ENCODE results near the gene TNK1.

TNK1 gene

GRCh38 chr17:7374353-7374752, 6.5 kb upstream of the TNK1 start:
- H3K9me3 ChIP-seq (ENCODE audit: low read length), result peaks cover 3% of the 10 kb centered on the region
- H3K27ac ChIP-seq (ENCODE audit: low read depth, low read length, poor library complexity, severe bottlenecking), result no peak overlapping the region
- H3K36me3 ChIP-seq (ENCODE audit: insufficient read depth, low read length), result no peaks in the 10 kb centered on the region
- no peak overlapping the region for H2AFZ ChIP-seq (ENCODE audit: low read length)
- H3K4me1 ChIP-seq (ENCODE audit: insufficient read depth, low read length, severe bottlenecking), result no peaks in the 10 kb centered on the region
- H3K9ac ChIP-seq (ENCODE audit: low read length), result no peak overlapping the region
- no peaks in the 10 kb centered on the region for H4K20me1 ChIP-seq (ENCODE audit: insufficient read depth, low read length)
- no peak overlapping the region for H3K4me3 ChIP-seq (ENCODE audit: low read depth, low read length, poor library complexity, severe bottlenecking)
- no peaks in the 10 kb centered on the region; the same call in 1 of the 2 replicates for H3K27me3 ChIP-seq (ENCODE audit: insufficient read depth, low read length)
- H3F3A ChIP-seq (ENCODE audit: insufficient read depth, low read length), result no peaks in the 10 kb centered on the region
- H3K4me2 ChIP-seq (ENCODE audit: low read length), result no peak overlapping the region
- H3K79me2 ChIP-seq (ENCODE audit: insufficient read depth, low read length), result no peaks in the 10 kb centered on the region
- no peaks in the 10 kb centered on the region for H3K9me2 ChIP-seq (ENCODE audit: low read depth, low read length)
- TF ChIP-seq EZH2 (IDR thresholded peaks at IDR 0.05; ENCODE audit: borderline replicate concordance, low read length), result no peak
- no peak for TF ChIP-seq CTCF (IDR thresholded peaks at IDR 0.05; ENCODE audit: low read length)

DNA sequence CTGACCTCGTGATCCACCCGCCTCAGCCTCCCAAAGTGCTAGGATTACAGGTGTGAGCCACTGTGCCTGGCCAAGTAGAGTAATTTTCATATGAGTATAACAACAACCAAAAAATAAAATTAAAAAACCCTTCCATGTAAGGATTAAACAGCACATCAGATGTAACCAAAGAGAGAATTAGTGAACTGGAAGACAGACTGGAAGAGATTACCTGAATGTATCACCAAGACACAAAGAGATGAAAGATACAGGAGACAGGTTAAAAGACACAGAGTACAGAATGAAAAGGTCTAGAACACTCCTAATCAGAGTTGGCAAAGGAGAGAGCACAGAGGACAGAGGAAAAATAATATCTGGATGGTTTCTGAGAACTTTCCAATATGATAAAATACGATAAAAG, 1.8 kb upstream of the TNK1 start:
- Histone ChIP-seq H3K9me2 (ENCODE audit: low read depth, low read length) (no peaks in the 10 kb centered on the region), H3K9me3 (ENCODE audit: low read length) (peaks cover 9% of the 10 kb centered on the region), H3K4me1 (ENCODE audit: insufficient read depth, low read length, severe bottlenecking) (peaks cover 8% of the 10 kb centered on the region), H3K4me2 (ENCODE audit: low read length) (no peak overlapping the region), H4K20me1 (ENCODE audit: insufficient read depth, low read length) (no peaks in the 10 kb centered on the region), H3K79me2 (ENCODE audit: insufficient read depth, low read length) (no peaks in the 10 kb centered on the region), H3F3A (ENCODE audit: insufficient read depth, low read length) (no peaks in the 10 kb centered on the region), H3K4me3 (ENCODE audit: low read depth, low read length, poor library complexity, severe bottlenecking) (no peak overlapping the region), H3K9ac (ENCODE audit: low read length) (no peak overlapping the region), H3K27ac (ENCODE audit: low read depth, low read length, poor library complexity, severe bottlenecking) (no peak overlapping the region), H2AFZ (ENCODE audit: low read length) (no peak overlapping the region), H3K36me3 (ENCODE audit: insufficient read depth, low read length) (no peaks in the 10 kb centered on the region), H3K27me3 (ENCODE audit: insufficient read depth, low read length) (peaks cover 8% of the 10 kb centered on the region; the same call in 1 of the 2 replicates)
- TF ChIP-seq CTCF (IDR thresholded peaks at IDR 0.05; ENCODE audit: low read length) (no peak), EZH2 (IDR thresholded peaks at IDR 0.05; ENCODE audit: borderline replicate concordance, low read length) (no peak)

- Histone ChIP-seq H3K79me2 (ENCODE audit: insufficient read depth, low read length) (no peaks in the 10 kb centered on the region), H3K9me2 (ENCODE audit: low read depth, low read length) (no peaks in the 10 kb centered on the region), H3K4me3 (ENCODE audit: low read depth, low read length, poor library complexity, severe bottlenecking) (no peak overlapping the region), H3K9ac (ENCODE audit: low read length) (no peak overlapping the region), H4K20me1 (ENCODE audit: insufficient read depth, low read length) (no peaks in the 10 kb centered on the region), H3K27me3 (ENCODE audit: insufficient read depth, low read length) (peaks cover 8% of the 10 kb centered on the region; the same call in 1 of the 2 replicates), H2AFZ (ENCODE audit: low read length) (no peak overlapping the region), H3K4me1 (ENCODE audit: insufficient read depth, low read length, severe bottlenecking) (peaks cover 18% of the 10 kb centered on the region), H3K4me2 (ENCODE audit: low read length) (no peak overlapping the region), H3K27ac (ENCODE audit: low read depth, low read length, poor library complexity, severe bottlenecking) (no peak overlapping the region), H3K9me3 (ENCODE audit: low read length) (peaks cover 9% of the 10 kb centered on the region), H3F3A (ENCODE audit: insufficient read depth, low read length) (no peaks in the 10 kb centered on the region), H3K36me3 (ENCODE audit: insufficient read depth, low read length) (no peaks in the 10 kb centered on the region)
- no peak for TF ChIP-seq CTCF (IDR thresholded peaks at IDR 0.05; ENCODE audit: low read length)
- no peak for TF ChIP-seq EZH2 (IDR thresholded peaks at IDR 0.05; ENCODE audit: borderline replicate concordance, low read length)
These were observed 568 bp upstream of the TNK1 start for GRCh38 chr17:7380321-7380720.
